ENCODE data around the gene MEOX1. TPM values are rescaled to one million over a fixed set of nuclear protein-coding genes. Genes with fewer than 3 reads are reported as not detected.
A peak's percentile ranks its signal among the peaks of the same experiment; 100 is the strongest.

Gene MEOX1
- total and polyA plus RNA-seq, 2 of the 13 experiments (the other 11 are each of a cell fraction or from before 2014, with no cell fraction given): not detected

DNA sequence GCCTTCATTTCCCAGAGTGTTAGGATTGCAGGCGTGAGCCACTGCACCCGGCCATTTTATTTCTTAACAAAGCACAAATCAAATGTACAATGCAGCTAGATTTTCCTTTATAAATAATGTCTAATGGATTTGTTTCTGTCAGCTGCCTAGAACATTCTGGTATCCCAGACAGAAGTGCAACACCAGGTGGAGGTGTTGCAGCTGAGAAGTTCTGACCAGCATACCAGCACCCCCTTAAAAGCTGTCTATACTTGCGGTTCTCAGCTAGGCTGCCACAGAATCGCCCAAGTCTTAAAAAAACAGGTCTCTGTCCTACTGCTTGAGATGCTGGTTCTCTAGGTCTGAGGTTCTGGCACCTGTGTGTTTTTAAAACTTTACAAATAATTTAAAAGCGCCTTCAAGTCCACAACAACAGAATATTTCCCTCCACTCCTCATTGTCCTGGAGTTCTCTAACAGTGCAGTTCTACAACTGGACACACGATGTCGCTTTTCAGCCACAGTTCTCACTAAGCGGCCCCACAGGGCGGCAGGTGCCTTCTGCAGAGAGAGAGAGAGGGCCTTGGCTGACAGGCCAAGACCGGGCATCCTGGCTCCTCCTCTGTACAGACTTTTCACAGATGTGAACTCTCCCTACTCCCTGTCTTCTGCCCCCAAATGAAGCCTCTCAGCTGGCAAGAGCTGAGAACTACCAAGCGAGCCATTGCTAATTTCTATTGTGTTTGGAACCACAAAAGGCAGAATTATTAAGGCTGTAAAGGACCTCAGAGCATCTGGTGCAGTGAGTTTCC, 32.6 kb upstream of the MEOX1 start (continued):
- no peak for TF ChIP-seq BCLAF1 (IDR thresholded peaks at IDR 0.05)
- no peak for TF ChIP-seq CHD2 (IDR thresholded peaks at IDR 0.05; ENCODE audit: low read depth, low read length)
- TF ChIP-seq GATAD1 (CRISPR knock-in tag; IDR thresholded peaks at IDR 0.05): no peak
- TF ChIP-seq ZNF232 (CRISPR knock-in tag; IDR thresholded peaks at IDR 0.05; ENCODE audit: borderline replicate concordance): no peak
- TF ChIP-seq CREM (IDR thresholded peaks at IDR 0.05): no peak
- no peak for TF ChIP-seq CREM (CRISPR knock-in tag; IDR thresholded peaks at IDR 0.05)
- no peak for TF ChIP-seq ZNF749 (CRISPR knock-in tag; IDR thresholded peaks at IDR 0.05; ENCODE audit: borderline replicate concordance)
- TF ChIP-seq SP140L (CRISPR knock-in tag; IDR thresholded peaks at IDR 0.05; ENCODE audit: borderline replicate concordance): no peak
- TF ChIP-seq NR2F1 (CRISPR knock-in tag; IDR thresholded peaks at IDR 0.05): no peak
- TF ChIP-seq HDAC1 (CRISPR knock-in tag; IDR thresholded peaks at IDR 0.05): no peak
- no peak for TF ChIP-seq NCOR1 (IDR thresholded peaks at IDR 0.05; ENCODE audit: borderline replicate concordance, low read length)
- TF ChIP-seq MIER3 (CRISPR knock-in tag; IDR thresholded peaks at IDR 0.05; ENCODE audit: borderline replicate concordance): peak; percentile 65; the same call in 1 of the 2 replicates
- TF ChIP-seq RNF2 (conservative IDR thresholded peaks at IDR 0.05; ENCODE audit: low read depth): no peak
- no peak for TF ChIP-seq ZFAT (CRISPR knock-in tag; conservative IDR thresholded peaks at IDR 0.05)
- 0 out of 2 replicates have a peak, but pooled peaks have one; percentile 32 for TF ChIP-seq ZNF274 (CRISPR knock-in tag; IDR thresholded peaks at IDR 0.05)
- TF ChIP-seq ZZZ3 (CRISPR knock-in tag; IDR thresholded peaks at IDR 0.05; ENCODE audit: borderline replicate concordance): no peak
- no peak for TF ChIP-seq ZNF878 (CRISPR knock-in tag; IDR thresholded peaks at IDR 0.05)
- peak; percentile 61 for TF ChIP-seq SALL1 (CRISPR knock-in tag; IDR thresholded peaks at IDR 0.05)
- TF ChIP-seq, protein P1, sequence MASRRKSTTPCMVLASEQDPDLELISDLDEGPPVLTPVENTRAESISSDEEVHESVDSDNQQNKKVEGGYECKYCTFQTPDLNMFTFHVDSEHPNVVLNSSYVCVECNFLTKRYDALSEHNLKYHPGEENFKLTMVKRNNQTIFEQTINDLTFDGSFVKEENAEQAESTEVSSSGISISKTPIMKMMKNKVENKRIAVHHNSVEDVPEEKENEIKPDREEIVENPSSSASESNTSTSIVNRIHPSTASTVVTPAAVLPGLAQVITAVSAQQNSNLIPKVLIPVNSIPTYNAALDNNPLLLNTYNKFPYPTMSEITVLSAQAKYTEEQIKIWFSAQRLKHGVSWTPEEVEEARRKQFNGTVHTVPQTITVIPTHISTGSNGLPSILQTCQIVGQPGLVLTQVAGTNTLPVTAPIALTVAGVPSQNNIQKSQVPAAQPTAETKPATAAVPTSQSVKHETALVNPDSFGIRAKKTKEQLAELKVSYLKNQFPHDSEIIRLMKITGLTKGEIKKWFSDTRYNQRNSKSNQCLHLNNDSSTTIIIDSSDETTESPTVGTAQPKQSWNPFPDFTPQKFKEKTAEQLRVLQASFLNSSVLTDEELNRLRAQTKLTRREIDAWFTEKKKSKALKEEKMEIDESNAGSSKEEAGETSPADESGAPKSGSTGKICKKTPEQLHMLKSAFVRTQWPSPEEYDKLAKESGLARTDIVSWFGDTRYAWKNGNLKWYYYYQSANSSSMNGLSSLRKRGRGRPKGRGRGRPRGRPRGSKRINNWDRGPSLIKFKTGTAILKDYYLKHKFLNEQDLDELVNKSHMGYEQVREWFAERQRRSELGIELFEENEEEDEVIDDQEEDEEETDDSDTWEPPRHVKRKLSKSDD (CRISPR knock-in tag; IDR thresholded peaks at IDR 0.05; ENCODE audit: low read depth): no peak
- TF ChIP-seq ZNF652 (CRISPR knock-in tag; IDR thresholded peaks at IDR 0.05; ENCODE audit: borderline replicate concordance, low read depth): 0 out of 2 replicates have a peak, but pooled peaks have one; percentile 20
- TF ChIP-seq, protein P2, sequence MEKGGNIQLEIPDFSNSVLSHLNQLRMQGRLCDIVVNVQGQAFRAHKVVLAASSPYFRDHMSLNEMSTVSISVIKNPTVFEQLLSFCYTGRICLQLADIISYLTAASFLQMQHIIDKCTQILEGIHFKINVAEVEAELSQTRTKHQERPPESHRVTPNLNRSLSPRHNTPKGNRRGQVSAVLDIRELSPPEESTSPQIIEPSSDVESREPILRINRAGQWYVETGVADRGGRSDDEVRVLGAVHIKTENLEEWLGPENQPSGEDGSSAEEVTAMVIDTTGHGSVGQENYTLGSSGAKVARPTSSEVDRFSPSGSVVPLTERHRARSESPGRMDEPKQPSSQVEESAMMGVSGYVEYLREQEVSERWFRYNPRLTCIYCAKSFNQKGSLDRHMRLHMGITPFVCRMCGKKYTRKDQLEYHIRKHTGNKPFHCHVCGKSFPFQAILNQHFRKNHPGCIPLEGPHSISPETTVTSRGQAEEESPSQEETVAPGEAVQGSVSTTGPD (CRISPR knock-in tag; IDR thresholded peaks at IDR 0.05): no peak
- no peak for TF ChIP-seq ZNF253 (CRISPR knock-in tag; IDR thresholded peaks at IDR 0.05; ENCODE audit: borderline replicate concordance)
- no peak for TF ChIP-seq ASH2L (IDR thresholded peaks at IDR 0.05; ENCODE audit: insufficient read length, low read depth, low read length)
- no peak for TF ChIP-seq ZNF333 (CRISPR knock-in tag; IDR thresholded peaks at IDR 0.05; ENCODE audit: borderline replicate concordance)
